Spleen (tissue), 11 donors: ENCODE measurements around the gene SPON1. TPM values are rescaled to one million over a fixed set of nuclear protein-coding genes. Genes with fewer than 3 reads are reported as not detected.

Source experiments
- DNase-seq: peaks from one replicate; pipeline ENCODE4 v3.0.0-alpha.2; 2020
- H3K27ac ChIP-seq, 8 donors: fragments of 200-600 bp; sonication (generic) in 7 of 8; 1 replicate in 4 of 8; 2 replicates in 4 of 8; pipeline versions ENCODE4 v1.5.0 to v1.8.0; 2016 to 2021; ENCODE audit warnings: inconsistent platforms in 4 of 8, mild to moderate bottlenecking in 4 of 8, moderate library complexity in 1 of 8
- H3K27me3 ChIP-seq, 7 donors: fragments of 200-600 bp; sonication (generic) in 6 of 7; replicated peaks in 1 of 7; 1 replicate in 4 of 7; 2 replicates in 3 of 7; pipeline versions ENCODE4 v1.5.0 to v1.8.0; 2016 to 2021; ENCODE audit warnings: inconsistent platforms in 3 of 7, mild to moderate bottlenecking in 1 of 7
- H3K36me3 ChIP-seq, 6 donors: fragments of 200-600 bp; sonication (generic) in 5 of 6; 1 replicate in 4 of 6; 2 replicates in 2 of 6; pipeline versions ENCODE4 v1.5.0 to v1.8.0; 2016 to 2021; ENCODE audit warnings: inconsistent platforms in 2 of 6
- H3K4me1 ChIP-seq, 6 donors: fragments of 200-600 bp; sonication (generic) in 5 of 6; 1 replicate in 3 of 6; 2 replicates in 3 of 6; pipeline versions ENCODE4 v1.5.0 to v1.8.0; 2016 to 2021; ENCODE audit warnings: inconsistent platforms in 3 of 6
- H3K4me3 ChIP-seq, 8 donors: fragments of 200-600 bp; sonication (generic) in 7 of 8; 1 replicate in 4 of 8; 2 replicates in 4 of 8; pipeline versions ENCODE4 v1.5.0 to v1.8.0; 2016 to 2021; ENCODE audit warnings: inconsistent platforms in 4 of 8, mild to moderate bottlenecking in 4 of 8, moderate library complexity in 2 of 8
- H3K9me3 ChIP-seq, 8 donors: fragments of 200-600 bp; sonication (generic) in 7 of 8; 1 replicate in 4 of 8; 2 replicates in 4 of 8; pipeline versions ENCODE4 v1.5.0 to v1.8.0; 2016 to 2021; ENCODE audit warnings: inconsistent platforms in 4 of 8
- CTCF ChIP-seq, 11 experiments: fragments of 200-600 bp in 7 of 11; fragments of 450-650 bp in 4 of 11; sonication (generic) in 4 of 11; IDR thresholded peaks in 8 of 11; conservative IDR thresholded peaks in 3 of 11; 1 replicate in 7 of 11; 2 replicates in 4 of 11; pipeline versions ENCODE4 v1.4.0 to v1.8.0; 2016 to 2021; ENCODE audit warnings: antibody characterized with exemption in 11 of 11, inconsistent platforms in 4 of 11, mild to moderate bottlenecking in 1 of 11
- POLR2A ChIP-seq, 3 donors: fragments of 450-650 bp; IDR thresholded peaks; one replicate each; pipeline ENCODE4 v1.5.1; 2017; ENCODE audit warnings: antibody characterized with exemption in 3 of 3, mild to moderate bottlenecking in 1 of 3
- POLR2AphosphoS5 ChIP-seq, 3 donors: sonication (generic); formaldehyde crosslinking; IDR thresholded peaks; one replicate each; pipeline ENCODE4 v1.5.1; 2017; ENCODE audit warnings: antibody characterized with exemption in 3 of 3
- WGBS, 5 donors: extraction: QIAGEN DNeasy Blood & Tissue Kit in 3 of 5; methylation state at CpG; one replicate each; pipeline versions ENCODE4 v1.1.5 to v1.1.7; 2013 to 2018; 5-methylcytosine and 5-hydroxymethylcytosine counted together
- intact Hi-C: fragments of 100-400 bp; cut with DNase I; formaldehyde crosslinking; loops from one replicate; pipeline ENCODE4 v1.15.0; 2023; ENCODE audit warnings: low total_unique reads
- polyA plus RNA-seq, 3 donors: library from polyadenylated mRNA; stranded (reverse); fragments of 200-250 nt; gene quantifications; one replicate each; pipeline ENCODE4 v1.2.1, GENCODE V29; 2013
- total RNA-seq, 7 donors: library from RNA; depleted of rRNA in 3 of 7; stranded (reverse); fragments of >200 nt in 3 of 7; fragmentation: NEBNext Ultra II Directional in 4 of 7; extraction: Animal tissue kit (Norgen Biotek cat#: 25700) in 4 of 7; gene quantifications; one replicate each; pipeline versions ENCODE4 v1.1.0 to v1.2.1, GENCODE V29; 2016 to 2021
- donor health status: healthy with polysubstance abuse.
- donor health status: DM: no; HTN: no; CAD: no; lungs with moderate emphysema.
- donor health status: DM: no; HTN: no; CAD: no.
- donor health status: Bipolar disorder and iron deficiency.
- donor health status: healthy.
- donor health status: DM: no; HTN: no; CAD: no.
- donor health status: DM: yes; HTN: yes; CAD: no.

Gene SPON1
- total and polyA plus RNA-seq, 10 donors: 0.72 to 99.2 (median 10.1) TPM

DNA sequence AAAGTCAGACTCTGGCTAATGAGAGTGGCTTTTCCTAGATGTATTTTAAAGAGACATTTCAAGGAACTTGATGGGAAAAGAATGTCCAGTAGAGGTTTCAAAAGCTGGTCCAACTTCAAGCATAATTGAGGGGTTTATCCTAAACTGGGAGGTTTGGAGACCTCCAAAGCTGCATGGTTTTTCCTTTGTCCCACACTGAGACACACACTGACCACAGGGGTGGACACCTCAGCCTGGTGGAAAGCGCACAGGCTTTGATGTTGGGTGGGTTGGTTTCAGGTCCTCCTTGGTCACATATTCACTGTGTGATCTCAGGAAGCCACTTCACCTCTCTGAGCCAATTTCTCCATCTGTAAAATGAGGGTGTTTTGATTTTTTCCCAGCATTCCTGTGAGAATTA is 4.0 kb downstream of the SPON1 start:
- H3K9me3 ChIP-seq: no peaks in the 10 kb centered on the region
- intact Hi-C loops: no loop called here
- no peak for DNase-seq
- H3K27ac ChIP-seq: no peak overlapping the region
- H3K4me1 ChIP-seq: peaks cover 4 to 31% (median 27%) of the 10 kb centered on the region in 6 donors
- no peaks in the 10 kb centered on the region for H3K36me3 ChIP-seq
- no peak overlapping the region for H3K4me3 ChIP-seq
- TF ChIP-seq POLR2AphosphoS5 (IDR thresholded peaks at IDR 0.05): no peak
- no peak for TF ChIP-seq POLR2A (IDR thresholded peaks at IDR 0.05)
- no peak for TF ChIP-seq CTCF (IDR thresholded peaks at IDR 0.05 in 8 of 11, conservative IDR thresholded peaks at IDR 0.05 in 3 of 11)
- WGBS, 5 donors: 88 to 100% (median 92%) methylated on average over 1 of the region's 1 CpG
- H3K27me3 ChIP-seq: peaks cover 5 to 81% (median 43%) of the 10 kb centered on the region in 7 donors

DNA sequence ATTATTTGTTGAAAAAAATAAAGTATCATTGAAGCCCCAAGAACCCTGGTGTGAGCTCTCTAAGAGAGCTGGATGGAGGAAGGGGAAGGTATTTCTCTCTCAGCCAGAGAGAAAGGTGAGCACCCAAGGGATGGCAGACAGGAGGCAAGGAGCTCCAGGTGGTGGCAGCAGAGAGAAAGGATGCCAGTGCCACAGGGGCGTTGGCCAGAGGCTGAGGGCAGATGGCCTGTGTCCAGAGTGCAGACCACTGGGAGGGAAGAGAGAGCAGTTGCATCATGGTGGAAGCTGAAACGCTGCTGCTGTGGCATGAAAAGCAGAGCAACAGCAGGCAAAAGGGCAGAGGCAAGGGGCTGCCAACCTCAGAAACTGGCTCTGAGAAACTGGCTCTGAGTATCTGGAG is 8.5 kb downstream of the SPON1 start:
- WGBS, 5 donors: 35 to 53% (median 42%) methylated on average over 2 of the region's 2 CpGs
- Histone ChIP-seq H3K4me3 (no peak overlapping the region), H3K36me3 (no peaks in the 10 kb centered on the region), H3K9me3 (no peaks in the 10 kb centered on the region), H3K27ac (no peak overlapping the region), H3K4me1 (no peaks in the 10 kb centered on the region), H3K27me3 (peaks cover 0 to 36% (median 0%) of the 10 kb centered on the region in 7 donors)
- intact Hi-C loops: no loop called here
- DNase-seq: no peak
- TF ChIP-seq CTCF (IDR thresholded peaks at IDR 0.05 in 8 of 11, conservative IDR thresholded peaks at IDR 0.05 in 3 of 11): peak in 1 of 11 experiments; percentile 8
- TF ChIP-seq POLR2A (IDR thresholded peaks at IDR 0.05): no peak

- no peak for DNase-seq
- H3K27ac ChIP-seq: no peak overlapping the region
- intact Hi-C loops: no loop called here
- no peaks in the 10 kb centered on the region for H3K4me1 ChIP-seq
- no peak overlapping the region for H3K4me3 ChIP-seq
- no peaks in the 10 kb centered on the region for H3K9me3 ChIP-seq
- TF ChIP-seq POLR2A (IDR thresholded peaks at IDR 0.05) (no peak), CTCF (IDR thresholded peaks at IDR 0.05 in 8 of 11, conservative IDR thresholded peaks at IDR 0.05 in 3 of 11) (no peak), POLR2AphosphoS5 (IDR thresholded peaks at IDR 0.05) (no peak)
- peaks cover 0 to 24% (median 0%) of the 10 kb centered on the region in 7 donors for H3K27me3 ChIP-seq
- no peaks in the 10 kb centered on the region for H3K36me3 ChIP-seq
- 59 to 86% (median 77%) methylated on average over 2 of the region's 2 CpGs for WGBS, 5 donors
Observed at GRCh38 chr11:13972043-13972910, 9.8 kb downstream of the SPON1 start.

DNA sequence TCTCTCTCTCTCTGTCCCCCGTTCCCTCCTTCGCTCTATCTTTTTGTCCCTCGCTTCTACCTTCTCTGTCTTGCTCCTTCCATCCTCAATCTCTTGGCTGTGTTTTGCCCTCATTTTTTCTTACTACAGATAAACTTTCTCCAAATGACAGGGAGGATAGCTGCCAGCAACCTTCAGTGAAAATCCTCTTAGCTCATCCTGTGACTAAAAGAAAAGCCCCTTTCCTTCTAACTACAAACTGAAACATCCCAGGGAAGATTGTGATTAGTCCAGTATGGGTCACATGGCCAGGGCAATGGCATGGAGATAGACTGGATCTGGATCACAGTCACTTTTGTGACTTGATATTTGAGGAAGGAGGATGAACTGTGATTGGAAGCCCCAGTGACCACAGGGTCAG is 10.4 kb downstream of the SPON1 start:
- H3K27ac ChIP-seq: no peak overlapping the region
- H3K4me3 ChIP-seq: no peak overlapping the region
- no peaks in the 10 kb centered on the region for H3K36me3 ChIP-seq
- WGBS, 5 donors: 86 to 96% (median 88%) methylated on average over 3 of the region's 3 CpGs
- TF ChIP-seq CTCF (IDR thresholded peaks at IDR 0.05 in 8 of 11, conservative IDR thresholded peaks at IDR 0.05 in 3 of 11) (no peak), POLR2A (IDR thresholded peaks at IDR 0.05) (no peak), POLR2AphosphoS5 (IDR thresholded peaks at IDR 0.05) (no peak)
- intact Hi-C loops: no loop called here
- no peaks in the 10 kb centered on the region for H3K4me1 ChIP-seq
- peaks cover 0 to 17% (median 0%) of the 10 kb centered on the region in 7 donors for H3K27me3 ChIP-seq
- no peak for DNase-seq
- no peaks in the 10 kb centered on the region for H3K9me3 ChIP-seq
